ENCODE measurements around the gene NUP93. TPM values are rescaled to one million over a fixed set of nuclear protein-coding genes. Genes with fewer than 3 reads are reported as not detected.

The NUP93 gene
- total and polyA plus RNA-seq, 2 experiments from 2014 or later: 139 to 187 TPM

DNA sequence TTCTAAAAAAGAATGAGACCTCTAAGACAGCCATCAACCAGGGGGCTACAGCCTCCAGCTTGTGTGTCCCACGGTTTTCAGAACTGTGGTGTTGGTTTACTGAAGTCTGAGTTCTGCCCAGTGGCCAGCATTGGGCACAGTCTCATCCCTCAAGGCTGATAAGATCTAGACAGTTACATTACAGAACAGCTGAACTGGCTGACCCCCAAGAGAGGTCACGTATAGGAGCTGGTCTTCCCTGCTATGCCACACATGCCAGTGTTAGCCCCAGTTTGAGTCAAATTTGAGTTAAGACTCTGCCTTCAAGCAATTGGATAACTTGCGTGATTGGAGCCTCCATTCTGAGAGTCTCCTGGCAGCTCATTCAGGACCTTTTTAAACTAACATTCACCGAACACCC is 14.8 kb upstream of the NUP93 start:
- H2AFZ ChIP-seq: no peak overlapping the region
- no peak overlapping the region for H3K4me3 Mint-ChIP-seq
- no peak overlapping the region for H3K27ac ChIP-seq (ENCODE audit: low read depth)
- ATAC-seq (no peak), DNase-seq (ENCODE audit: low spot score) (no peak)
- no peak for TF ChIP-seq STAT1 (IDR thresholded peaks at IDR 0.05; ENCODE audit: unreplicated experiment)
- TF ChIP-seq, protein P1, sequence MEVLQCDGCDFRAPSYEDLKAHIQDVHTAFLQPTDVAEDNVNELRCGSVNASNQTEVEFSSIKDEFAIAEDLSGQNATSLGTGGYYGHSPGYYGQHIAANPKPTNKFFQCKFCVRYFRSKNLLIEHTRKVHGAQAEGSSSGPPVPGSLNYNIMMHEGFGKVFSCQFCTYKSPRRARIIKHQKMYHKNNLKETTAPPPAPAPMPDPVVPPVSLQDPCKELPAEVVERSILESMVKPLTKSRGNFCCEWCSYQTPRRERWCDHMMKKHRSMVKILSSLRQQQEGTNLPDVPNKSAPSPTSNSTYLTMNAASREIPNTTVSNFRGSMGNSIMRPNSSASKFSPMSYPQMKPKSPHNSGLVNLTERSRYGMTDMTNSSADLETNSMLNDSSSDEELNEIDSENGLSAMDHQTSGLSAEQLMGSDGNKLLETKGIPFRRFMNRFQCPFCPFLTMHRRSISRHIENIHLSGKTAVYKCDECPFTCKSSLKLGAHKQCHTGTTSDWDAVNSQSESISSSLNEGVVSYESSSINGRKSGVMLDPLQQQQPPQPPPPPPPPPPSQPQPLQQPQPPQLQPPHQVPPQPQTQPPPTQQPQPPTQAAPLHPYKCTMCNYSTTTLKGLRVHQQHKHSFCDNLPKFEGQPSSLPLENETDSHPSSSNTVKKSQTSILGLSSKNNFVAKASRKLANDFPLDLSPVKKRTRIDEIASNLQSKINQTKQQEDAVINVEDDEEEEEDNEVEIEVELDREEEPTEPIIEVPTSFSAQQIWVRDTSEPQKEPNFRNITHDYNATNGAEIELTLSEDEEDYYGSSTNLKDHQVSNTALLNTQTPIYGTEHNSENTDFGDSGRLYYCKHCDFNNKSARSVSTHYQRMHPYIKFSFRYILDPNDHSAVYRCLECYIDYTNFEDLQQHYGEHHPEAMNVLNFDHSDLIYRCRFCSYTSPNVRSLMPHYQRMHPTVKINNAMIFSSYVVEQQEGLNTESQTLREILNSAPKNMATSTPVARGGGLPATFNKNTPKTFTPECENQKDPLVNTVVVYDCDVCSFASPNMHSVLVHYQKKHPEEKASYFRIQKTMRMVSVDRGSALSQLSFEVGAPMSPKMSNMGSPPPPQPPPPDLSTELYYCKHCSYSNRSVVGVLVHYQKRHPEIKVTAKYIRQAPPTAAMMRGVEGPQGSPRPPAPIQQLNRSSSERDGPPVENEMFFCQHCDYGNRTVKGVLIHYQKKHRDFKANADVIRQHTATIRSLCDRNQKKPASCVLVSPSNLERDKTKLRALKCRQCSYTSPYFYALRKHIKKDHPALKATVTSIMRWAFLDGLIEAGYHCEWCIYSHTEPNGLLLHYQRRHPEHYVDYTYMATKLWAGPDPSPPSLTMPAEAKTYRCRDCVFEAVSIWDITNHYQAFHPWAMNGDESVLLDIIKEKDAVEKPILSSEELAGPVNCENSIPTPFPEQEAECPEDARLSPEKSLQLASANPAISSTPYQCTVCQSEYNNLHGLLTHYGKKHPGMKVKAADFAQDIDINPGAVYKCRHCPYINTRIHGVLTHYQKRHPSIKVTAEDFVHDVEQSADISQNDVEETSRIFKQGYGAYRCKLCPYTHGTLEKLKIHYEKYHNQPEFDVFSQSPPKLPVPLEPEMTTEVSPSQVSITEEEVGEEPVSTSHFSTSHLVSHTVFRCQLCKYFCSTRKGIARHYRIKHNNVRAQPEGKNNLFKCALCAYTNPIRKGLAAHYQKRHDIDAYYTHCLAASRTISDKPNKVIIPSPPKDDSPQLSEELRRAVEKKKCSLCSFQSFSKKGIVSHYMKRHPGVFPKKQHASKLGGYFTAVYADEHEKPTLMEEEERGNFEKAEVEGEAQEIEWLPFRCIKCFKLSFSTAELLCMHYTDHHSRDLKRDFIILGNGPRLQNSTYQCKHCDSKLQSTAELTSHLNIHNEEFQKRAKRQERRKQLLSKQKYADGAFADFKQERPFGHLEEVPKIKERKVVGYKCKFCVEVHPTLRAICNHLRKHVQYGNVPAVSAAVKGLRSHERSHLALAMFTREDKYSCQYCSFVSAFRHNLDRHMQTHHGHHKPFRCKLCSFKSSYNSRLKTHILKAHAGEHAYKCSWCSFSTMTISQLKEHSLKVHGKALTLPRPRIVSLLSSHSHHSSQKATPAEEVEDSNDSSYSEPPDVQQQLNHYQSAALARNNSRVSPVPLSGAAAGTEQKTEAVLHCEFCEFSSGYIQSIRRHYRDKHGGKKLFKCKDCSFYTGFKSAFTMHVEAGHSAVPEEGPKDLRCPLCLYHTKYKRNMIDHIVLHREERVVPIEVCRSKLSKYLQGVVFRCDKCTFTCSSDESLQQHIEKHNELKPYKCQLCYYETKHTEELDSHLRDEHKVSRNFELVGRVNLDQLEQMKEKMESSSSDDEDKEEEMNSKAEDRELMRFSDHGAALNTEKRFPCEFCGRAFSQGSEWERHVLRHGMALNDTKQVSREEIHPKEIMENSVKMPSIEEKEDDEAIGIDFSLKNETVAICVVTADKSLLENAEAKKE (CRISPR knock-in tag; IDR thresholded peaks at IDR 0.05): no peak
- no peak for TF ChIP-seq EZH2phosphoT487 (IDR thresholded peaks at IDR 0.05; ENCODE audit: unreplicated experiment)
- no peak for TF ChIP-seq JUNB (IDR thresholded peaks at IDR 0.05; ENCODE audit: unreplicated experiment)
- TF ChIP-seq CREB1 (CRISPR knock-in tag; IDR thresholded peaks at IDR 0.05; ENCODE audit: low read depth): no peak
- TF ChIP-seq ZNF114 (CRISPR knock-in tag; IDR thresholded peaks at IDR 0.05): no peak
- TF ChIP-seq, protein P2, sequence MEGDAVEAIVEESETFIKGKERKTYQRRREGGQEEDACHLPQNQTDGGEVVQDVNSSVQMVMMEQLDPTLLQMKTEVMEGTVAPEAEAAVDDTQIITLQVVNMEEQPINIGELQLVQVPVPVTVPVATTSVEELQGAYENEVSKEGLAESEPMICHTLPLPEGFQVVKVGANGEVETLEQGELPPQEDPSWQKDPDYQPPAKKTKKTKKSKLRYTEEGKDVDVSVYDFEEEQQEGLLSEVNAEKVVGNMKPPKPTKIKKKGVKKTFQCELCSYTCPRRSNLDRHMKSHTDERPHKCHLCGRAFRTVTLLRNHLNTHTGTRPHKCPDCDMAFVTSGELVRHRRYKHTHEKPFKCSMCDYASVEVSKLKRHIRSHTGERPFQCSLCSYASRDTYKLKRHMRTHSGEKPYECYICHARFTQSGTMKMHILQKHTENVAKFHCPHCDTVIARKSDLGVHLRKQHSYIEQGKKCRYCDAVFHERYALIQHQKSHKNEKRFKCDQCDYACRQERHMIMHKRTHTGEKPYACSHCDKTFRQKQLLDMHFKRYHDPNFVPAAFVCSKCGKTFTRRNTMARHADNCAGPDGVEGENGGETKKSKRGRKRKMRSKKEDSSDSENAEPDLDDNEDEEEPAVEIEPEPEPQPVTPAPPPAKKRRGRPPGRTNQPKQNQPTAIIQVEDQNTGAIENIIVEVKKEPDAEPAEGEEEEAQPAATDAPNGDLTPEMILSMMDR (conservative IDR thresholded peaks at IDR 0.05; ENCODE audit: low read depth in 2 of 2): no peak
- TF ChIP-seq, protein P3, sequence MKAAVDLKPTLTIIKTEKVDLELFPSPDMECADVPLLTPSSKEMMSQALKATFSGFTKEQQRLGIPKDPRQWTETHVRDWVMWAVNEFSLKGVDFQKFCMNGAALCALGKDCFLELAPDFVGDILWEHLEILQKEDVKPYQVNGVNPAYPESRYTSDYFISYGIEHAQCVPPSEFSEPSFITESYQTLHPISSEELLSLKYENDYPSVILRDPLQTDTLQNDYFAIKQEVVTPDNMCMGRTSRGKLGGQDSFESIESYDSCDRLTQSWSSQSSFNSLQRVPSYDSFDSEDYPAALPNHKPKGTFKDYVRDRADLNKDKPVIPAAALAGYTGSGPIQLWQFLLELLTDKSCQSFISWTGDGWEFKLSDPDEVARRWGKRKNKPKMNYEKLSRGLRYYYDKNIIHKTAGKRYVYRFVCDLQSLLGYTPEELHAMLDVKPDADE (IDR thresholded peaks at IDR 0.05): no peak
- TF ChIP-seq ZNF331 (CRISPR knock-in tag; IDR thresholded peaks at IDR 0.05; ENCODE audit: low read depth): no peak
- TF ChIP-seq EZH2 (IDR thresholded peaks at IDR 0.05; ENCODE audit: low read depth, unreplicated experiment): no peak
- TF ChIP-seq NANOG (IDR thresholded peaks at IDR 0.05; ENCODE audit: borderline replicate concordance): no peak
- TF ChIP-seq, protein P4, sequence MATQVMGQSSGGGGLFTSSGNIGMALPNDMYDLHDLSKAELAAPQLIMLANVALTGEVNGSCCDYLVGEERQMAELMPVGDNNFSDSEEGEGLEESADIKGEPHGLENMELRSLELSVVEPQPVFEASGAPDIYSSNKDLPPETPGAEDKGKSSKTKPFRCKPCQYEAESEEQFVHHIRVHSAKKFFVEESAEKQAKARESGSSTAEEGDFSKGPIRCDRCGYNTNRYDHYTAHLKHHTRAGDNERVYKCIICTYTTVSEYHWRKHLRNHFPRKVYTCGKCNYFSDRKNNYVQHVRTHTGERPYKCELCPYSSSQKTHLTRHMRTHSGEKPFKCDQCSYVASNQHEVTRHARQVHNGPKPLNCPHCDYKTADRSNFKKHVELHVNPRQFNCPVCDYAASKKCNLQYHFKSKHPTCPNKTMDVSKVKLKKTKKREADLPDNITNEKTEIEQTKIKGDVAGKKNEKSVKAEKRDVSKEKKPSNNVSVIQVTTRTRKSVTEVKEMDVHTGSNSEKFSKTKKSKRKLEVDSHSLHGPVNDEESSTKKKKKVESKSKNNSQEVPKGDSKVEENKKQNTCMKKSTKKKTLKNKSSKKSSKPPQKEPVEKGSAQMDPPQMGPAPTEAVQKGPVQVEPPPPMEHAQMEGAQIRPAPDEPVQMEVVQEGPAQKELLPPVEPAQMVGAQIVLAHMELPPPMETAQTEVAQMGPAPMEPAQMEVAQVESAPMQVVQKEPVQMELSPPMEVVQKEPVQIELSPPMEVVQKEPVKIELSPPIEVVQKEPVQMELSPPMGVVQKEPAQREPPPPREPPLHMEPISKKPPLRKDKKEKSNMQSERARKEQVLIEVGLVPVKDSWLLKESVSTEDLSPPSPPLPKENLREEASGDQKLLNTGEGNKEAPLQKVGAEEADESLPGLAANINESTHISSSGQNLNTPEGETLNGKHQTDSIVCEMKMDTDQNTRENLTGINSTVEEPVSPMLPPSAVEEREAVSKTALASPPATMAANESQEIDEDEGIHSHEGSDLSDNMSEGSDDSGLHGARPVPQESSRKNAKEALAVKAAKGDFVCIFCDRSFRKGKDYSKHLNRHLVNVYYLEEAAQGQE (IDR thresholded peaks at IDR 0.05; ENCODE audit: unreplicated experiment): no peak
- no peak for TF ChIP-seq POLR2AphosphoS5 (IDR thresholded peaks at IDR 0.05; ENCODE audit: low read depth)
- H3K27me3 Mint-ChIP-seq (ENCODE audit: insufficient read depth, low read depth, poor library complexity): peaks cover 4% of the 10 kb centered on the region
- no peak overlapping the region for H3K4me2 ChIP-seq
- no peaks in the 10 kb centered on the region for H3K9me3 Mint-ChIP-seq
- no peaks in the 10 kb centered on the region for H3K36me3 ChIP-seq (ENCODE audit: insufficient read depth)
- H3K4me1 ChIP-seq (ENCODE audit: insufficient read depth): no peaks in the 10 kb centered on the region
- H3K27me3 ChIP-seq (ENCODE audit: insufficient read depth): no peaks in the 10 kb centered on the region
- H3K4me1 Mint-ChIP-seq: peaks cover 4% of the 10 kb centered on the region; the same call in 1 of the 3 replicates
- no peaks in the 10 kb centered on the region for H3K79me2 ChIP-seq (replicated peaks; ENCODE audit: insufficient read depth)
- no peak overlapping the region for H3K27ac Mint-ChIP-seq
- H3K36me3 Mint-ChIP-seq (ENCODE audit: low read depth): no peaks in the 10 kb centered on the region
- H3K4me3 ChIP-seq: no peak overlapping the region
- H4K20me1 ChIP-seq (replicated peaks; ENCODE audit: insufficient read depth): no peaks in the 10 kb centered on the region
- H3F3A ChIP-seq (replicated peaks; ENCODE audit: low read depth): no peaks in the 10 kb centered on the region
- no peaks in the 10 kb centered on the region for H3K9me2 ChIP-seq (ENCODE audit: insufficient read depth)

Data from GM23338 (cell line).